ENCODE data around the gene POP4. TPM values are rescaled to one million over a fixed set of nuclear protein-coding genes. Genes with fewer than 3 reads are reported as not detected.

Gene POP4
- total and polyA plus RNA-seq, 3 experiments from 2014 or later: 145 to 156 (median 150) TPM

GRCh38 chr19:29583196-29583999, 22.7 kb upstream of the POP4 start:
- peaks cover 9% of the 10 kb centered on the region for H3K4me1 ChIP-seq (ENCODE audit: insufficient read depth, low read length)
- Mint-ChIP-seq H3K27ac (peak overlapping the region in 1 of 8 donors; percentile 94), H3K36me3 (peaks cover 0 to 11% (median 0%) of the 10 kb centered on the region in 3 donors), H3K4me1 (peaks cover 16 to 31% (median 31%) of the 10 kb centered on the region in 3 donors), H3K9me3 (peaks cover 0 to 9% (median 4%) of the 10 kb centered on the region in 5 donors), H3K4me3 (no peak overlapping the region), H3K27me3 (peaks cover 8 to 11% of the 10 kb centered on the region in 2 donors)
- CTCF ChIA-PET: no interaction called here
- H3K27me3 ChIP-seq (ENCODE audit: insufficient read depth, low read length, poor library complexity, severe bottlenecking): no peaks in the 10 kb centered on the region
- POLR2A ChIA-PET: interaction anchor here (0.7 kb wide), 1 partner anchor 23 kb away, joined by 3 read pairs; the partner anchor contains the start of gene POP4
- H3K27ac ChIP-seq (ENCODE audit: low read depth, low read length): no peak overlapping the region
- DNase-seq: no peak
- H3K9me3 ChIP-seq (ENCODE audit: low read length): no peaks in the 10 kb centered on the region
- H3K4me3 ChIP-seq (ENCODE audit: low read length): no peak overlapping the region
- H3K36me3 ChIP-seq (ENCODE audit: insufficient read depth, low read length): no peaks in the 10 kb centered on the region

GRCh38 chr19:29586401-29586800, 19.7 kb upstream of the POP4 start:
- Mint-ChIP-seq H3K9me3 (peaks cover 0 to 3% (median 0%) of the 10 kb centered on the region in 5 donors), H3K27ac (peak overlapping the region in 6 of 8 donors; percentile 34 to 92 (median 69)), H3K4me3 (no peak overlapping the region), H3K27me3 (peaks cover 4 to 5% of the 10 kb centered on the region in 2 donors), H3K36me3 (peaks cover 0 to 5% (median 0%) of the 10 kb centered on the region in 3 donors), H3K4me1 (peaks cover 16 to 34% (median 31%) of the 10 kb centered on the region in 3 donors)
- ChIA-PET CTCF (interaction anchor here (1.6 to 1.7 kb wide), 2 partner anchors 9 to 11 kb away, joined by 5 to 10 read pairs; no protein-coding TSS in a partner anchor), POLR2A (interaction anchor here (1.7 kb wide), 1 partner anchor 19 kb away, joined by 14 read pairs; the partner anchor contains the start of gene POP4)
- DNase-seq: no peak
- H3K9me3 ChIP-seq (ENCODE audit: low read length): no peaks in the 10 kb centered on the region
- H3K4me3 ChIP-seq (ENCODE audit: low read length): no peak overlapping the region
- H3K36me3 ChIP-seq (ENCODE audit: insufficient read depth, low read length): no peaks in the 10 kb centered on the region
- no peak overlapping the region for H3K27ac ChIP-seq (ENCODE audit: low read depth, low read length)
- no peaks in the 10 kb centered on the region for H3K27me3 ChIP-seq (ENCODE audit: insufficient read depth, low read length, poor library complexity, severe bottlenecking)
- H3K4me1 ChIP-seq (ENCODE audit: insufficient read depth, low read length): peaks cover 9% of the 10 kb centered on the region

GRCh38 chr19:29587059-29587458, 19.0 kb upstream of the POP4 start:
- peaks cover 9% of the 10 kb centered on the region for H3K4me1 ChIP-seq (ENCODE audit: insufficient read depth, low read length)
- peak overlapping the region; percentile 28 to 92 (median 78) for H3K27ac Mint-ChIP-seq
- ChIA-PET CTCF (interaction anchor here (1.0 to 1.7 kb wide), 8 partner anchors 10 to 173 kb away, joined by 3 to 10 read pairs (median 3); partner anchors contain the start of gene POP4), POLR2A (interaction anchor here (1.7 kb wide), 1 partner anchor 19 kb away, joined by 14 read pairs; the partner anchor contains the start of gene POP4)
- peaks cover 0 to 5% (median 0%) of the 10 kb centered on the region in 3 donors for H3K36me3 Mint-ChIP-seq
- H3K27me3 Mint-ChIP-seq: peaks cover 4 to 12% of the 10 kb centered on the region in 2 donors
- H3K9me3 Mint-ChIP-seq: no peaks in the 10 kb centered on the region
- H3K27ac ChIP-seq (ENCODE audit: low read depth, low read length): peak overlapping the region; percentile 44
- peak overlapping the region in 3 of 7 donors; percentile 8 to 59 (median 8) for H3K4me3 Mint-ChIP-seq
- no peak overlapping the region for H3K4me3 ChIP-seq (ENCODE audit: low read length)
- no peaks in the 10 kb centered on the region for H3K9me3 ChIP-seq (ENCODE audit: low read length)
- no peaks in the 10 kb centered on the region for H3K36me3 ChIP-seq (ENCODE audit: insufficient read depth, low read length)
- DNase-seq: no peak
- peaks cover 1% of the 10 kb centered on the region for H3K27me3 ChIP-seq (ENCODE audit: insufficient read depth, low read length, poor library complexity, severe bottlenecking)
- peaks cover 16 to 34% (median 31%) of the 10 kb centered on the region in 3 donors for H3K4me1 Mint-ChIP-seq

- no peak overlapping the region for H3K4me3 ChIP-seq (ENCODE audit: low read length)
- H3K27ac ChIP-seq (ENCODE audit: low read depth, low read length): peak overlapping the region; percentile 44
- peaks cover 0 to 5% (median 0%) of the 10 kb centered on the region in 3 donors for H3K36me3 Mint-ChIP-seq
- H3K36me3 ChIP-seq (ENCODE audit: insufficient read depth, low read length): no peaks in the 10 kb centered on the region
- CTCF ChIA-PET: interaction anchor here (1.0 to 1.7 kb wide), 8 partner anchors 10 to 172 kb away, joined by 3 to 10 read pairs (median 3); partner anchors contain the start of gene POP4
- H3K27me3 ChIP-seq (ENCODE audit: insufficient read depth, low read length, poor library complexity, severe bottlenecking): peaks cover 4% of the 10 kb centered on the region
- H3K27ac Mint-ChIP-seq: peak overlapping the region; percentile 28 to 92 (median 74)
- H3K4me1 Mint-ChIP-seq: peaks cover 16 to 33% (median 31%) of the 10 kb centered on the region in 3 donors
- POLR2A ChIA-PET: interaction anchor here (1.7 kb wide), 1 partner anchor 18 kb away, joined by 14 read pairs; the partner anchor contains the start of gene POP4
- no peaks in the 10 kb centered on the region for H3K9me3 ChIP-seq (ENCODE audit: low read length)
- H3K9me3 Mint-ChIP-seq: no peaks in the 10 kb centered on the region
- peak overlapping the region in 4 of 7 donors; percentile 8 to 59 (median 16) for H3K4me3 Mint-ChIP-seq
- peaks cover 9% of the 10 kb centered on the region for H3K4me1 ChIP-seq (ENCODE audit: insufficient read depth, low read length)
- DNase-seq: peak; percentile 19 to 89 (median 49)
- H3K27me3 Mint-ChIP-seq: peaks cover 6 to 12% of the 10 kb centered on the region in 2 donors
These were observed 18.5 kb upstream of the POP4 start for GRCh38 chr19:29587518-29587986.

GRCh38 chr19:29588095-29588494, 18.0 kb upstream of the POP4 start:
- Histone ChIP-seq H3K4me1 (ENCODE audit: insufficient read depth, low read length) (peaks cover 9% of the 10 kb centered on the region), H3K4me3 (ENCODE audit: low read length) (no peak overlapping the region), H3K27ac (ENCODE audit: low read depth, low read length) (no peak overlapping the region), H3K27me3 (ENCODE audit: insufficient read depth, low read length, poor library complexity, severe bottlenecking) (peaks cover 4% of the 10 kb centered on the region), H3K36me3 (ENCODE audit: insufficient read depth, low read length) (no peaks in the 10 kb centered on the region), H3K9me3 (ENCODE audit: low read length) (no peaks in the 10 kb centered on the region)
- POLR2A ChIA-PET: interaction anchor here (1.7 kb wide), 1 partner anchor 18 kb away, joined by 14 read pairs; the partner anchor contains the start of gene POP4
- H3K27ac Mint-ChIP-seq: peak overlapping the region in 7 of 8 donors; percentile 28 to 92 (median 80)
- no peaks in the 10 kb centered on the region for H3K9me3 Mint-ChIP-seq
- no peak for DNase-seq
- CTCF ChIA-PET: interaction anchor here (1.0 to 1.7 kb wide), 6 partner anchors 9 to 106 kb away, joined by 3 to 10 read pairs (median 4); partner anchors contain the start of gene POP4
- H3K4me3 Mint-ChIP-seq: peak overlapping the region in 1 of 7 donors; percentile 59
- H3K4me1 Mint-ChIP-seq: peaks cover 16 to 30% (median 30%) of the 10 kb centered on the region in 3 donors
- H3K36me3 Mint-ChIP-seq: peaks cover 0 to 5% (median 0%) of the 10 kb centered on the region in 3 donors
- peaks cover 8 to 12% of the 10 kb centered on the region in 2 donors for H3K27me3 Mint-ChIP-seq

- no peak overlapping the region for H3K27ac ChIP-seq (ENCODE audit: low read depth, low read length)
- no peak overlapping the region for H3K4me3 Mint-ChIP-seq
- DNase-seq: no peak
- H3K27me3 Mint-ChIP-seq: peaks cover 19 to 25% of the 10 kb centered on the region in 2 donors
- H3K9me3 Mint-ChIP-seq: no peaks in the 10 kb centered on the region
- H3K9me3 ChIP-seq (ENCODE audit: low read length): no peaks in the 10 kb centered on the region
- no peak overlapping the region for H3K27ac Mint-ChIP-seq
- no peaks in the 10 kb centered on the region for H3K36me3 Mint-ChIP-seq
- no peak overlapping the region for H3K4me3 ChIP-seq (ENCODE audit: low read length)
- H3K36me3 ChIP-seq (ENCODE audit: insufficient read depth, low read length): no peaks in the 10 kb centered on the region
- H3K4me1 Mint-ChIP-seq: peaks cover 14 to 22% (median 18%) of the 10 kb centered on the region in 3 donors
- H3K4me1 ChIP-seq (ENCODE audit: insufficient read depth, low read length): peaks cover 9% of the 10 kb centered on the region
- POLR2A ChIA-PET: no interaction called here
- CTCF ChIA-PET: interaction anchor here (1.5 kb wide), 1 partner anchor 21 kb away, joined by 4 read pairs; no protein-coding TSS in a partner anchor
- H3K27me3 ChIP-seq (ENCODE audit: insufficient read depth, low read length, poor library complexity, severe bottlenecking): peaks cover 9% of the 10 kb centered on the region
These were observed 15.8 kb upstream of the POP4 start for GRCh38 chr19:29590278-29590677.

- no peak for DNase-seq
- Histone ChIP-seq H3K36me3 (ENCODE audit: insufficient read depth, low read length) (no peaks in the 10 kb centered on the region), H3K9me3 (ENCODE audit: low read length) (no peaks in the 10 kb centered on the region), H3K4me1 (ENCODE audit: insufficient read depth, low read length) (peaks cover 9% of the 10 kb centered on the region), H3K27ac (ENCODE audit: low read depth, low read length) (no peak overlapping the region), H3K27me3 (ENCODE audit: insufficient read depth, low read length, poor library complexity, severe bottlenecking) (peaks cover 9% of the 10 kb centered on the region), H3K4me3 (ENCODE audit: low read length) (no peak overlapping the region)
- Mint-ChIP-seq H3K4me1 (peaks cover 12 to 20% (median 16%) of the 10 kb centered on the region in 3 donors), H3K27me3 (peaks cover 19 to 30% of the 10 kb centered on the region in 2 donors), H3K36me3 (no peaks in the 10 kb centered on the region), H3K9me3 (no peaks in the 10 kb centered on the region), H3K27ac (peak overlapping the region in 1 of 8 donors; percentile 19), H3K4me3 (no peak overlapping the region)
- POLR2A ChIA-PET: no interaction called here
- CTCF ChIA-PET: no interaction called here
These were observed 14.4 kb upstream of the POP4 start for GRCh38 chr19:29591670-29592069.

All from CD8-positive, alpha-beta memory T cell (primary cell).